Ishikawa (cell line): ENCODE data around the gene SHISA5.

Experiments
- CREB1 ChIP-seq: IDR thresholded peaks from 2 replicates; pipeline ENCODE4 v1.6.1; 2012; ENCODE audit warnings: low read depth
- EP300 ChIP-seq: IDR thresholded peaks from 2 replicates; pipeline ENCODE4 v1.6.1; 2012; ENCODE audit warnings: borderline replicate concordance
- FOXM1 ChIP-seq: IDR thresholded peaks from 2 replicates; pipeline ENCODE4 v1.6.1; 2012; ENCODE audit warnings: low read depth, borderline replicate concordance
- MAX ChIP-seq: IDR thresholded peaks from 2 replicates; pipeline ENCODE4 v1.6.1; 2012
- NFIC ChIP-seq: IDR thresholded peaks from 2 replicates; pipeline ENCODE4 v1.6.1; 2012
- RAD21 ChIP-seq: IDR thresholded peaks from 2 replicates; pipeline ENCODE4 v1.6.1; 2012; ENCODE audit warnings: low read depth

GRCh38 chr3:48432411-48433371 lies 71.3 kb downstream of the SHISA5 start:
- TF ChIP-seq RAD21 (no peak), EP300 (no peak), FOXM1 (no peak), MAX (no peak), NFIC (no peak), CREB1 (no peak)
